Skin epidermis (tissue), 12 donors: ENCODE measurements around the gene UBXN10.

Source experiments
- H3K27ac ChIP-seq, 21 experiments: fragments of 200-600 bp; sonication (generic) in 11 of 21; one replicate each; pipeline ENCODE4 v1.5.0; 2020; ENCODE audit warnings: mild to moderate bottlenecking in 3 of 21, inconsistent platforms in 2 of 21, moderate library complexity in 2 of 21
- H3K4me3 ChIP-seq, 7 experiments: fragments of 200-600 bp; sonication (generic) in 2 of 7; one replicate each; pipeline ENCODE4 v1.5.0; 2020; ENCODE audit warnings: inconsistent platforms in 2 of 7, mild to moderate bottlenecking in 2 of 7, moderate library complexity in 1 of 7

Gene UBXN10

GRCh38 chr1:20185834-20186782 lies at the start of gene UBXN10, which contains the start of gene PLA2G2C:
Gene UBXN10, plus strand, starts transcription at chr1:20186096. Its CDS starts 4,466 bp downstream, at chr1:20190562.
Gene PLA2G2C, minus strand, starts transcription at chr1:20186518. Its CDS starts 9,155 bp downstream, at chr1:20177363.
- peak within 1 kb of the TSS; percentile 16 to 37 (median 23) for H3K4me3 ChIP-seq
- peak within 1 kb of the TSS in 17 of 21 experiments; percentile 8 to 82 (median 49) for H3K27ac ChIP-seq

- peak overlapping the region in 1 of 21 experiments; percentile 48 for H3K27ac ChIP-seq
Observed at GRCh38 chr1:20136249-20136648, 49.6 kb upstream of the UBXN10 start.

GRCh38 chr1:20137055-20137454 lies 48.8 kb upstream of the UBXN10 start:
- Histone ChIP-seq H3K27ac (peak overlapping the region in 8 of 21 experiments; percentile 3 to 62 (median 38)), H3K4me3 (no peak overlapping the region)

More at GRCh38 chr1:20136249-20136648, 49.6 kb upstream of the UBXN10 start:
- H3K4me3 ChIP-seq: no peak overlapping the region

GRCh38 chr1:20137604-20138003 lies 48.3 kb upstream of the UBXN10 start:
- no peak overlapping the region for H3K4me3 ChIP-seq
- peak overlapping the region in 8 of 21 experiments; percentile 3 to 62 (median 38) for H3K27ac ChIP-seq

- no peak overlapping the region for H3K4me3 ChIP-seq
- H3K27ac ChIP-seq: peak overlapping the region in 4 of 21 experiments; percentile 31 to 62 (median 48)
Observed at GRCh38 chr1:20138346-20138745, 47.5 kb upstream of the UBXN10 start.

GRCh38 chr1:20138961-20139550 lies 46.8 kb upstream of the UBXN10 start, which contains the start of gene PLA2G2F:
Gene PLA2G2F, plus strand, starts transcription at chr1:20139323. Its CDS starts 105 bp downstream, at chr1:20139428.
- no peak within 1 kb of the TSS for H3K4me3 ChIP-seq
- H3K27ac ChIP-seq: peak within 1 kb of the TSS in 6 of 21 experiments; percentile 10 to 62 (median 36)

- no peak overlapping the region for H3K4me3 ChIP-seq
Observed at GRCh38 chr1:20139776-20140612, 45.9 kb upstream of the UBXN10 start.

GRCh38 chr1:20141001-20141400 lies 44.9 kb upstream of the UBXN10 start:
- Histone ChIP-seq H3K4me3 (no peak overlapping the region), H3K27ac (no peak overlapping the region)

More at GRCh38 chr1:20139776-20140612, 45.9 kb upstream of the UBXN10 start:
- H3K27ac ChIP-seq: peak overlapping the region in 4 of 21 experiments; percentile 10 to 37 (median 24)

- Histone ChIP-seq H3K4me3 (no peak overlapping the region), H3K27ac (no peak overlapping the region)
Observed at GRCh38 chr1:20141466-20141865, 44.4 kb upstream of the UBXN10 start.

GRCh38 chr1:20142001-20142710 lies 43.7 kb upstream of the UBXN10 start:
- H3K4me3 ChIP-seq: no peak overlapping the region
- H3K27ac ChIP-seq: no peak overlapping the region

GRCh38 chr1:20143318-20143717 lies 42.6 kb upstream of the UBXN10 start:
- H3K27ac ChIP-seq: no peak overlapping the region
- H3K4me3 ChIP-seq: no peak overlapping the region

GRCh38 chr1:20143734-20144565 lies 41.9 kb upstream of the UBXN10 start:
- H3K4me3 ChIP-seq: no peak overlapping the region
- no peak overlapping the region for H3K27ac ChIP-seq

GRCh38 chr1:20147846-20148570 lies 37.9 kb upstream of the UBXN10 start:
- H3K4me3 ChIP-seq: no peak overlapping the region
- no peak overlapping the region for H3K27ac ChIP-seq

GRCh38 chr1:20148571-20149500 lies 37.1 kb upstream of the UBXN10 start:
- Histone ChIP-seq H3K27ac (no peak overlapping the region), H3K4me3 (no peak overlapping the region)

GRCh38 chr1:20149601-20150325 lies 36.1 kb upstream of the UBXN10 start:
- Histone ChIP-seq H3K27ac (no peak overlapping the region), H3K4me3 (no peak overlapping the region)

- no peak overlapping the region for H3K27ac ChIP-seq
Observed at GRCh38 chr1:20150326-20150705, 35.6 kb upstream of the UBXN10 start.

More at GRCh38 chr1:20150326-20150705, 35.6 kb upstream of the UBXN10 start:
- H3K4me3 ChIP-seq: no peak overlapping the region
